GM23248 (cell line): ENCODE measurements around the gene SIPA1L3.

Experiments used
- EZH2 ChIP-seq: fragments of 200-600 bp; sonication (generic); IDR thresholded peaks from 2 replicates; pipeline ENCODE4 v1.6.1; 2018; ENCODE audit warnings: antibody characterized with exemption, mild to moderate bottlenecking; ENCODE audit not compliant: insufficient read depth, poor library complexity, severe bottlenecking
- EZH2phosphoT487 ChIP-seq: fragments of 200-600 bp; sonication (generic); IDR thresholded peaks from 2 replicates; pipeline ENCODE4 v1.6.1; 2018; ENCODE audit warnings: antibody characterized with exemption, moderate library complexity, mild to moderate bottlenecking, low read depth; ENCODE audit not compliant: insufficient read depth

- TF ChIP-seq EZH2phosphoT487 (no peak), EZH2 (no peak)
Measured at GRCh38 chr19:37998801-37999308, 91.8 kb downstream of the SIPA1L3 start.
